Tibial artery (tissue), 4 donors: ENCODE results near the gene EEF1AKMT4.

Source experiments
- DNase-seq, 2 donors: peaks; one replicate each; pipeline ENCODE4 v3.0.0-alpha.2; 2019
- H3K27ac ChIP-seq, 2 donors: fragments of 200-600 bp; sonication (generic) in 1 of 2; 1 replicate in 1 of 2; 2 replicates in 1 of 2; pipeline ENCODE4 v1.5.1; 2018 to 2019; ENCODE audit warnings: mild to moderate bottlenecking in 1 of 2
- H3K27me3 ChIP-seq, 2 donors: fragments of 200-600 bp; sonication (generic) in 1 of 2; one replicate each; pipeline versions ENCODE4 v1.5.1 to v1.6.0; 2016 to 2019
- H3K36me3 ChIP-seq, 3 donors: fragments of 200-600 bp; sonication (generic) in 2 of 3; one replicate each; pipeline ENCODE4 v1.5.1; 2016 to 2019; ENCODE audit warnings: mild to moderate bottlenecking in 2 of 3
- H3K4me1 ChIP-seq, 4 donors: fragments of 200-600 bp; sonication (generic) in 2 of 4; 1 replicate in 3 of 4; 2 replicates in 1 of 4; pipeline ENCODE4 v1.5.1; 2016 to 2019
- H3K4me3 ChIP-seq, 2 donors: fragments of 200-600 bp; sonication (generic) in 1 of 2; 1 replicate in 1 of 2; 2 replicates in 1 of 2; pipeline ENCODE4 v1.5.1; 2018 to 2019; ENCODE audit warnings: mild to moderate bottlenecking in 2 of 2
- H3K9me3 ChIP-seq, 3 donors: fragments of 200-600 bp; sonication (generic) in 1 of 3; one replicate each; pipeline ENCODE4 v1.5.1; 2016 to 2019
- intact Hi-C: fragments of 100-400 bp; cut with DNase I; formaldehyde crosslinking; loops from one replicate; pipeline ENCODE4 v1.15.0; 2023; ENCODE audit warnings: low total_unique reads
- TF ChIP-seq, protein P1 (sequence below), 2 experiments: fragments of 200-600 bp in 1 of 2; fragments of 450-650 bp in 1 of 2; IDR thresholded peaks; one replicate each; pipeline ENCODE4 v1.5.1; 2017 to 2019; ENCODE audit warnings: antibody characterized with exemption in 2 of 2, mild to moderate bottlenecking in 1 of 2, moderate library complexity in 1 of 2

EEF1AKMT4 gene

DNA sequence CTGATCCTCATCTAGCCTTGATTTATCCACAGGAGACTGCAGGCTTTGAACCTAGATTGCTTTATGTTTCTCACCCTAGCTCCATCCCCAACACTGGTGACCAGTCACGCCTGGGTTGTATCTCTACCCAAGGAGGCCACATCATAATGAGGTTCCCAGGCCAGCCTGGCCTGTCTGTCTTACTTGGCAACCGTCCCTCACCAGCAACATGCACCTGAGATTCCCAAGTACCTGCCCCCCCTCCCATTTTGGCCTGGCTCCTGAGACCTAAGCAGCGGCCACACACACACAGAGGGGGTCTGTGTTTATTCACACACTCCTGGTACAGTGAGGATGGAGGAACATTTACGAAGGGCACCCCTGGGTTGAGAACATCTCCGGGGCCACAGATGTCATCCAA lies 9.5 kb downstream of the EEF1AKMT4 start:
- Histone ChIP-seq H3K27ac (no peak overlapping the region), H3K27me3 (peaks cover 0 to 65% of the 10 kb centered on the region in 2 donors), H3K4me1 (peaks cover 0 to 35% (median 31%) of the 10 kb centered on the region in 4 donors), H3K9me3 (no peaks in the 10 kb centered on the region), H3K36me3 (peaks cover 6 to 14% (median 7%) of the 10 kb centered on the region in 3 donors), H3K4me3 (no peak overlapping the region)
- intact Hi-C loops = loop anchor here (10.0 kb wide), 1 partner anchor 364 kb away; no protein-coding TSS in a partner anchor
- TF ChIP-seq, protein P1, sequence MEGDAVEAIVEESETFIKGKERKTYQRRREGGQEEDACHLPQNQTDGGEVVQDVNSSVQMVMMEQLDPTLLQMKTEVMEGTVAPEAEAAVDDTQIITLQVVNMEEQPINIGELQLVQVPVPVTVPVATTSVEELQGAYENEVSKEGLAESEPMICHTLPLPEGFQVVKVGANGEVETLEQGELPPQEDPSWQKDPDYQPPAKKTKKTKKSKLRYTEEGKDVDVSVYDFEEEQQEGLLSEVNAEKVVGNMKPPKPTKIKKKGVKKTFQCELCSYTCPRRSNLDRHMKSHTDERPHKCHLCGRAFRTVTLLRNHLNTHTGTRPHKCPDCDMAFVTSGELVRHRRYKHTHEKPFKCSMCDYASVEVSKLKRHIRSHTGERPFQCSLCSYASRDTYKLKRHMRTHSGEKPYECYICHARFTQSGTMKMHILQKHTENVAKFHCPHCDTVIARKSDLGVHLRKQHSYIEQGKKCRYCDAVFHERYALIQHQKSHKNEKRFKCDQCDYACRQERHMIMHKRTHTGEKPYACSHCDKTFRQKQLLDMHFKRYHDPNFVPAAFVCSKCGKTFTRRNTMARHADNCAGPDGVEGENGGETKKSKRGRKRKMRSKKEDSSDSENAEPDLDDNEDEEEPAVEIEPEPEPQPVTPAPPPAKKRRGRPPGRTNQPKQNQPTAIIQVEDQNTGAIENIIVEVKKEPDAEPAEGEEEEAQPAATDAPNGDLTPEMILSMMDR (IDR thresholded peaks at IDR 0.05) = no peak
- DNase-seq = no peak

GRCh38 chr3:184259396-184259877 lies 10.0 kb downstream of the EEF1AKMT4 start:
- intact Hi-C loops = loop anchor here (10.0 kb wide), 1 partner anchor 365 kb away; no protein-coding TSS in a partner anchor
- peaks cover 6 to 14% (median 7%) of the 10 kb centered on the region in 3 donors for H3K36me3 ChIP-seq
- H3K9me3 ChIP-seq = no peaks in the 10 kb centered on the region
- H3K27me3 ChIP-seq = peaks cover 0 to 70% of the 10 kb centered on the region in 2 donors
- H3K4me1 ChIP-seq = peaks cover 0 to 35% (median 31%) of the 10 kb centered on the region in 4 donors
- TF ChIP-seq, protein P1 (IDR thresholded peaks at IDR 0.05) = no peak
- no peak for DNase-seq
- no peak overlapping the region for H3K27ac ChIP-seq
- no peak overlapping the region for H3K4me3 ChIP-seq

DNA sequence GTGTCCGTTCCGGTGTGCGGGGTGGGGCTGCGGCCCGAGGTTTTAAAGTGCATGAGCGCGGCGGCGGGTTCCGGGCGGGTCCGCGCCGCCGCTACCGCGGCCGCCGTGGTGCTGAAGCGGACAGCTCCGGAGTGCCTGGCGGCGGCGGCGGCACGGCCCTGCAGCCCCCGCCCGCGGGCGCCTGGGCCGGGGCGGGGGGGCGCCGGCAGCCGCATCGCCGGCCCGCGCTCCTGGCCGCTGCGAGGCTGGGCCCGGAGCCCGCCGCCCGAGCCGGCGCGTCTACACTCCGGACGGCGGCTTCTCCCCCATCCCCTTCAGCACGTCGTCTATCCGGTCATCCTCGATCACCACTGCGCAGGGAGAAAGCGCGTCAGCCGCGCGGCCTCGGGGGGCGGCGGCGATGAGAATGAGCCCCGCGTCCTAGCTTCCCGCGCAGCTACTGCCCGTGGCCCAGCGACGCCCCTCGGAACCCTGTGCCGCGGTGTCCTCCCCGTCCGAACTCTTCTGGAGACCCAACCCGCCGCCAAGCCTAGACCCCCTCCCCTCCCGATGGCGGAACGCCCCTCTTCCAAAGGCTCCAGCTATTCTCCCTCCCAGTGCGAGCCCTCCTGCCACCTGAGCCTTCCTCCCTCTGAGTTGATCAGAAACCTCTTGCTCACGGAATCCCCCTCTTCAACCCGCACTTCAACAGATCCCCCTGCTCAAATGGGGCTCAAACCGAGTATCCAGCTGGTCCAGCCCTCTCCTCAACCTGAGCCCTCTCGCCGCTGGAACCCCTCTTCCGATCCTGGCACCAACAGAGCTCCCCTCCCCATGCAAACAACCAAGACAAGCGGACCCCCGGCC lies 10.6 kb downstream of the EEF1AKMT4 start:
- Histone ChIP-seq H3K4me3 (peak overlapping the region in 1 of 2 donors; percentile 30), H3K4me1 (peaks cover 0 to 35% (median 31%) of the 10 kb centered on the region in 4 donors), H3K36me3 (peaks cover 6 to 14% (median 7%) of the 10 kb centered on the region in 3 donors), H3K27ac (no peak overlapping the region), H3K27me3 (peaks cover 0 to 75% of the 10 kb centered on the region in 2 donors), H3K9me3 (no peaks in the 10 kb centered on the region)
- TF ChIP-seq, protein P1 (IDR thresholded peaks at IDR 0.05) = no peak
- intact Hi-C loops = loop anchor here (10.0 kb wide), 1 partner anchor 365 kb away; no protein-coding TSS in a partner anchor
- no peak for DNase-seq

DNA sequence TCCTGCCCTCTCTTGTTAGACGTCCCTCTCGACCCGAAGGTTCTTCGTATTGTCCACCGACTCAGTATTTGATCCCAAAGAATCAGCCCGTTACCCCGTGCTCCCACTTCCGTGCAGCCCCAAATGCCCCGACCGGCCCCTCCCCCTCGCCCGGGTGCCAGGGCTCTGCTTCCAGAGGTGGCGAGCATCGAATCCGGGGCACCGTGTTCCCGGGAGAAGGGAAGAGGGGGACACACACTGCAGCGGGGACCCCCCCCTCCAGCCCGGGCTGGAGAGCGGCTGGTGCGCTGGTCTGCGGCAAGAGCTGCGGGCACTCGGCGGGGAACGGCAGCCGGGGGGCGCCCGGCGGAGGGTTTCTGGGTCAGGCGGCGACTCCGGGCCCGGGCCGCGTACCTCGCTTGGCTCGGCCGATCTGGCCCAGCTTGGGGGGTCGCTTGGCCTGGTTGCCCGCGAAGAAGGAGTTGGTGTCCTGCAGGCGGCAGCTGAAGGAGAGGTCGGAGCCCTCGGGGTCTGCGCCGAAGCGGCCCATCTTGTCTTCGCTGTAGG lies 11.3 kb downstream of the EEF1AKMT4 start:
- Histone ChIP-seq H3K4me1 (peaks cover 0 to 35% (median 31%) of the 10 kb centered on the region in 4 donors), H3K27me3 (peaks cover 0 to 72% of the 10 kb centered on the region in 2 donors), H3K27ac (no peak overlapping the region), H3K4me3 (peak overlapping the region; percentile 39 to 52), H3K9me3 (no peaks in the 10 kb centered on the region), H3K36me3 (peaks cover 6 to 14% (median 7%) of the 10 kb centered on the region in 3 donors)
- TF ChIP-seq, protein P1 (IDR thresholded peaks at IDR 0.05) = no peak
- DNase-seq = no peak
- intact Hi-C loops = no loop called here

DNA sequence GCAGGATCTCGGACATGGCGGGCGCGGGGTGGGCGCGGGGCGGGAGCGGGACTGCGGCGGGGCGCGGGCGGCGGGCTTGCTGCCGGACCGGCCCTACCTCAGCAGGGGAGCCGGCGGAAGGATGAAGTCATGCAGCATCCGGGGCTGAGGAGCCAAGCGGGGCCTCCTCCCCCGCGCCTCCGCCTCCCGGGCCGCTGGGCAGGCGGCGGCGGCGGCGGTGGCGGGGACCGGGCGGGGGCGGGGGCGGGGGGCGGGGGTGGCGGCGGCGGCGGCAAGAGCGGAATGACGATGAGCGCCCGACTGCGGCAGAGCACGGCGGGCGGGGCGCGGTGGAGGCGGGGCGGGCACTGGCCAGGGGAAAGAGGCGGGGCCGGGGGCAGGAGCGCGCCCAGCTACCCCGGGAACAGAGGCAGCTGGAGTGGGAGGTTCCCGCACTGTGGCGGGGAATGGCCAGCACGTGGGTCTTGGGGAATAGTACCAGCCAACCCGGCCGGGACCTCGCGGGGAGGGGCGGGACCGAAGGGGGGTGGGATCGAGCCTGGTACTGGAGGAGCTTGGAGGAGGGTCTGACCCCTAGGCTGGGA lies 11.9 kb downstream of the EEF1AKMT4 start, which contains the start of gene CAMK2N2:
CAMK2N2 (minus strand) TSS at position 284 of the 584 bp plus-strand sequence; CDS start at position 16, 268 bp downstream.
- H3K27ac ChIP-seq = no peak within 1 kb of the TSS

More for the DNA sequence above, 11.9 kb downstream of the EEF1AKMT4 start, which contains the start of gene CAMK2N2:
- TF ChIP-seq, protein P1 (IDR thresholded peaks at IDR 0.05) = no peak
- peaks cover 0 to 35% (median 31%) of the 10 kb centered on the region in 4 donors for H3K4me1 ChIP-seq
- intact Hi-C loops = no loop called here
- peaks cover 0 to 73% of the 10 kb centered on the region in 2 donors for H3K27me3 ChIP-seq
- DNase-seq = peak in 1 of 2 donors; percentile 69
- peaks cover 6 to 14% (median 7%) of the 10 kb centered on the region in 3 donors for H3K36me3 ChIP-seq
- no peaks in the 10 kb centered on the region for H3K9me3 ChIP-seq
- peak within 1 kb of the TSS; percentile 39 to 52 for H3K4me3 ChIP-seq
